Measurements from ENCODE around the gene SMIM10.

The SMIM10 gene

GRCh38 chrX:134969726-134970125 is 21.1 kb upstream of the SMIM10 start:
- no peak for DNase-seq (ENCODE audit: low read depth)
- TF ChIP-seq, protein P1, sequence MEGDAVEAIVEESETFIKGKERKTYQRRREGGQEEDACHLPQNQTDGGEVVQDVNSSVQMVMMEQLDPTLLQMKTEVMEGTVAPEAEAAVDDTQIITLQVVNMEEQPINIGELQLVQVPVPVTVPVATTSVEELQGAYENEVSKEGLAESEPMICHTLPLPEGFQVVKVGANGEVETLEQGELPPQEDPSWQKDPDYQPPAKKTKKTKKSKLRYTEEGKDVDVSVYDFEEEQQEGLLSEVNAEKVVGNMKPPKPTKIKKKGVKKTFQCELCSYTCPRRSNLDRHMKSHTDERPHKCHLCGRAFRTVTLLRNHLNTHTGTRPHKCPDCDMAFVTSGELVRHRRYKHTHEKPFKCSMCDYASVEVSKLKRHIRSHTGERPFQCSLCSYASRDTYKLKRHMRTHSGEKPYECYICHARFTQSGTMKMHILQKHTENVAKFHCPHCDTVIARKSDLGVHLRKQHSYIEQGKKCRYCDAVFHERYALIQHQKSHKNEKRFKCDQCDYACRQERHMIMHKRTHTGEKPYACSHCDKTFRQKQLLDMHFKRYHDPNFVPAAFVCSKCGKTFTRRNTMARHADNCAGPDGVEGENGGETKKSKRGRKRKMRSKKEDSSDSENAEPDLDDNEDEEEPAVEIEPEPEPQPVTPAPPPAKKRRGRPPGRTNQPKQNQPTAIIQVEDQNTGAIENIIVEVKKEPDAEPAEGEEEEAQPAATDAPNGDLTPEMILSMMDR (IDR thresholded peaks at IDR 0.05; ENCODE audit: control insufficient read depth, extremely low read depth, insufficient read depth): no peak
- no peak overlapping the region for H3K4me3 ChIP-seq (ENCODE audit: low read depth, low read length)

- no peak for DNase-seq (ENCODE audit: low read depth)
Observed at GRCh38 chrX:134971926-134972325, 18.9 kb upstream of the SMIM10 start.

DNA sequence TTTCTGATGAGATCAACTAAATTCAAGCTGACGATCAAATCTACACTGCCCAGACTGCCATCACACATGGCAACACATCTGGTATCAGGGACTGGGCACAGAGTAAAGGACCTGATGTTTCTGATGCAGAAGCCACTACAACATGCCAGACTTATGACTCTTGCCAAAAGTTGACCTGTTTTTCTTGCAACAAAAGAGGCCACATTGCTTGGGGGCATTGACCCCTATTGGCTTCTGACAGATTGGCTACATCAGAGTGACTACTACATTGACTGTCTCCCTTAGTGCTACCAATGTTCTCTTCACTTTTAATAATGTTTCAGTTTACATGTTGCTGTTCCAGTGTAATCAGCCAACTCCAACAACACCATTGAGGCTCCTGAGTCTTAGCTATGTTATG is 15.3 kb upstream of the SMIM10 start:
- no peak for DNase-seq (ENCODE audit: low read depth)
- TF ChIP-seq, protein P1 (IDR thresholded peaks at IDR 0.05; ENCODE audit: control insufficient read depth, extremely low read depth, insufficient read depth): no peak
- no peak overlapping the region for H3K4me3 ChIP-seq (ENCODE audit: low read depth, low read length)

More at GRCh38 chrX:134971926-134972325, 18.9 kb upstream of the SMIM10 start:
- TF ChIP-seq, protein P1 (IDR thresholded peaks at IDR 0.05; ENCODE audit: control insufficient read depth, extremely low read depth, insufficient read depth): no peak
- H3K4me3 ChIP-seq (ENCODE audit: low read depth, low read length): no peak overlapping the region

GRCh38 chrX:134981910-134982309 is 8.9 kb upstream of the SMIM10 start:
- TF ChIP-seq, protein P1 (IDR thresholded peaks at IDR 0.05; ENCODE audit: control insufficient read depth, extremely low read depth, insufficient read depth): no peak
- no peak for DNase-seq (ENCODE audit: low read depth)

DNA sequence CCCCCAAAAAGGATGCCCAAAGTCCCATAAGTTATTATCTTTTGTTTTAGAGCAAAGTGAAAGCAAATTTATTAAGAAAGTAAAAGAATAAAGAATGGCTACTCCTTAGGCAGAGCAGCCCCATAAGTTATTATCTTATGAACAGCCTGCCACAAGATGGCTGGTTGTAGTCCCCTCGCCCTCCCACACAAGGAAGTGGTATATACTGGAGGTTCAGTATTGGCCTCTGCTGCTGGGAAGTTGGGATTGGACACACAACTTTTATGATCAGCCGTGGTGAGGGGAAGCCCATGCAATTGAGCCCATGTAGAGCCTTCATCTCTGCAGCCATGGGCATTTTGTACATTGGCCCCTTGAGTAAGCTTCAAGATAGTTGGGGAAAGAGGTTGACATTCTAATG is 8.0 kb upstream of the SMIM10 start:
- DNase-seq (ENCODE audit: low read depth): no peak
- no peak overlapping the region for H3K4me3 ChIP-seq (ENCODE audit: low read depth, low read length)
- TF ChIP-seq, protein P1 (IDR thresholded peaks at IDR 0.05; ENCODE audit: control insufficient read depth, extremely low read depth, insufficient read depth): no peak

More at GRCh38 chrX:134981910-134982309, 8.9 kb upstream of the SMIM10 start:
- no peak overlapping the region for H3K4me3 ChIP-seq (ENCODE audit: low read depth, low read length)

DNA sequence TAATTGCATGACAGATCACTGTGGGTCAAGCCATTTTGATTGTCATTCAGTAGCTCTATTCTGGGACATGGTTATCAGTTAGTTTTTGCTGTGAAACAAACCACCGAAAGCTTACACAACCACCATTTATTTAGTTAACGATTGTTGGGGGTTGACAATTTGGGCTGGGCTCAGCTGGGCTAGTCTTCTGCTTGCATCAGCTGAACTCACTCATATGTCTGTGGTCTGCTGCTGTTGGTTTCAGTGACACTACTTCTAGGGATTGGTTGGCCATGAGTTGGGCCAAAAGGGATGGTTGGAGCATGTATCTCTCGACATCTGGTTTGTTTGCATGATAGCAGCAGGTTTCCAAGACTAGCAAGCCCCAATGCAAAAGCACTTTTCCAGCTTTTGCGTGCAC is 5.3 kb upstream of the SMIM10 start:
- TF ChIP-seq, protein P1 (IDR thresholded peaks at IDR 0.05; ENCODE audit: control insufficient read depth, extremely low read depth, insufficient read depth): no peak
- no peak for DNase-seq (ENCODE audit: low read depth)
- H3K4me3 ChIP-seq (ENCODE audit: low read depth, low read length): no peak overlapping the region

DNA sequence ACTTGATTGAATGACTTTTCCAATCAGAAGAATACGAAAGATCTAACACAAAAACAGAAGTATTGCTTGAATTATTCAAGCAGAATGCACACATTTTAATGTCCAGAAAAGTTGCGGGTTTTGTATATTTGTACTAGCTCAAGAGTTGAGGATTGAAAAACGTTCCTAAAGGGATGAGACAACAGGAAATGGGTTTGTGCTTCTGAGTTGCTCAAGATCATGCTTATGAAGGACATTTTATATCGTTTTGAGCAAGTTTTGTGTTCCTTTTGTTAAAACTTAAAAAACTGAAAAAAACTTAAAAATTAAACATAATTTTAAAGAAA is 353 bp upstream of the SMIM10 start:
- no peak for DNase-seq (ENCODE audit: low read depth)
- H3K4me3 ChIP-seq (ENCODE audit: low read depth, low read length): no peak overlapping the region
- TF ChIP-seq, protein P1 (IDR thresholded peaks at IDR 0.05; ENCODE audit: control insufficient read depth, extremely low read depth, insufficient read depth): no peak
